Measurements from ENCODE around the gene MXRA8.

Gene MXRA8

DNA sequence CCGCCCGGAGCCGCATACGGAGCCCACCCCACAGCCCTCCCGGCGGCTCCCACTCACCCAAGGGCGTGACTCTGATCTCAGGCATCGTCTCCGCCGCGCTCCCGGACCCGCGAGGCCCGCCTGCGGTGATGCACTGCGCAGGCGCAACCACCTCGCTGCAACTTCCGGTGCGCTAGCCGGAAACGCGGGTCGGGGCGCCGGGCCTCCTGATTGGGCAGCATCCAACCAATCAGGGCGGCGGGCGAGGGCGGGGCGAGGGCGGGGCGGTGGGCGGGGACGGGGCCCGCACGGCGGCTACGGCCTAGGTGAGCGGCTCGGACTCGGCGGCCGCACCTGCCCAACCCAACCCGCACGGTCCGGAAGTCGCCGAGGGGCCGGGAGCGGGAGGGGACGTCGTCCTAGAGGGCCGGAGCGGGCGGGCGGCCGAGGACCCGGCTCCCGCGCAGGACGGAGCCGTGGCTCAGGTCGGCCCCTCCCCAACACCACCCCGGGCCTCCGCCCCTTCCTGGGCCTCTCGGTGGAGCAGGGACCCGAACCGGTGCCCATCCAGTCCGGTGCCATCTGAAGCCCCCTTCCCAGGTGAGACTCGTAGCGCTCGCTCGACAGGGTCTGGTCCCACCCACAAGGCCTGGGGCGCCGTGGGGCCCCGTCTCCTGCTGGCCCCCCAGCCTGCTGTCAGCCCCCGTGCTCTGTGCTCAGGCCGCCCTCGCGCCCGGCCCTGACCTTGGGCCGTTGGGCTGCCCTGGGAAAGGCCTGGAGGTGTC lies 33.6 kb downstream of the MXRA8 start, which contains the start of the genes CPTP and INTS11:
CPTP (plus strand) TSS at position 279 of the 764 bp plus-strand sequence. CDS start 2,109 bp downstream, outside the sequence.
INTS11 (minus strand) TSS at position 137 of the 764 bp plus-strand sequence; CDS start at position 85, 52 bp downstream.
- Histone ChIP-seq H3K4me3 (ENCODE audit: insufficient read depth in 1 of 2, low read depth in 1 of 2, low read length in 2 of 2) (peak within 1 kb of the TSS; percentile 88 to 91), H3K18ac (ENCODE audit: low read depth in 1 of 2, low read length in 2 of 2) (peak within 1 kb of the TSS; percentile 75 to 86), H3K23ac (ENCODE audit: low read length in 2 of 2) (peak within 1 kb of the TSS in 1 of 2 experiments; percentile 77), H2BK120ac (ENCODE audit: low read depth, low read length) (peak within 1 kb of the TSS; percentile 42), H4K91ac (ENCODE audit: low read length) (peak within 1 kb of the TSS; percentile 85), H4K8ac (ENCODE audit: low read length) (peak within 1 kb of the TSS; percentile 92), H3K79me1 (replicated peaks; ENCODE audit: low read length, poor library complexity, severe bottlenecking) (peaks cover 13% of the 10 kb centered on the region), H3K27ac (ENCODE audit: low read length, poor library complexity, severe bottlenecking) (peak within 1 kb of the TSS; percentile 27), H3K4me1 (ENCODE audit: control insufficient read depth, insufficient read depth, low read depth, low read length) (peaks cover 56% of the 10 kb centered on the region), H2AFZ (ENCODE audit: low read depth, low read length) (peak within 1 kb of the TSS; percentile 56), H3K36me3 (ENCODE audit: control insufficient read depth in 1 of 2, insufficient read depth in 2 of 2, low read depth in 1 of 2, low read length in 2 of 2) (peaks cover 20 to 69% of the 10 kb centered on the region in 2 experiments), H2AK5ac (ENCODE audit: low read length, severe bottlenecking) (no peak within 1 kb of the TSS), H2BK15ac (ENCODE audit: low read depth, poor library complexity, severe bottlenecking) (peak within 1 kb of the TSS; percentile 55), H3K27me3 (ENCODE audit: control insufficient read depth in 1 of 2, insufficient read depth in 1 of 2, low read length in 2 of 2) (no peaks in the 10 kb centered on the region), H2BK12ac (ENCODE audit: low read length in 2 of 2) (peak within 1 kb of the TSS in 1 of 2 experiments; percentile 47), H3K4ac (ENCODE audit: low read depth in 1 of 2, low read length in 2 of 2) (peak within 1 kb of the TSS; percentile 75 to 76), H3K9me3 (ENCODE audit: control insufficient read depth, low read length) (no peaks in the 10 kb centered on the region), H3K4me2 (ENCODE audit: low read length, poor library complexity, severe bottlenecking) (peak within 1 kb of the TSS; percentile 81), H2BK5ac (ENCODE audit: low read depth, low read length, poor library complexity, severe bottlenecking) (peak within 1 kb of the TSS; percentile 36), H3K9ac (ENCODE audit: low read length) (peak within 1 kb of the TSS; percentile 93), H3K14ac (ENCODE audit: low read length in 2 of 2) (peak within 1 kb of the TSS in 1 of 2 experiments; percentile 79)
- peak; percentile 89 for DNase-seq
- 3% methylated on average over 52 of the region's 84 CpGs for WGBS

GRCh38 chr1:1324084-1324523 lies 34.3 kb downstream of the MXRA8 start:
- Histone ChIP-seq H2BK12ac (ENCODE audit: low read length in 2 of 2) (peak overlapping the region in 1 of 2 experiments; percentile 47), H3K23ac (ENCODE audit: low read length in 2 of 2) (peak overlapping the region in 1 of 2 experiments; percentile 77), H3K9ac (ENCODE audit: low read length) (peak overlapping the region; percentile 92), H3K36me3 (ENCODE audit: control insufficient read depth in 1 of 2, insufficient read depth in 2 of 2, low read depth in 1 of 2, low read length in 2 of 2) (peaks cover 26 to 69% of the 10 kb centered on the region in 2 experiments), H3K4me1 (ENCODE audit: control insufficient read depth, insufficient read depth, low read depth, low read length) (peaks cover 57% of the 10 kb centered on the region), H3K9me3 (ENCODE audit: control insufficient read depth, low read length) (no peaks in the 10 kb centered on the region), H2AK5ac (ENCODE audit: low read length, severe bottlenecking) (no peak overlapping the region), H4K91ac (ENCODE audit: low read length) (peak overlapping the region; percentile 85), H3K27ac (ENCODE audit: low read length, poor library complexity, severe bottlenecking) (no peak overlapping the region), H3K18ac (ENCODE audit: low read depth in 1 of 2, low read length in 2 of 2) (peak overlapping the region; percentile 61 to 63), H3K4me3 (ENCODE audit: insufficient read depth in 1 of 2, low read depth in 1 of 2, low read length in 2 of 2) (peak overlapping the region; percentile 84 to 91), H2AFZ (ENCODE audit: low read depth, low read length) (peak overlapping the region; percentile 31), H3K14ac (ENCODE audit: low read length in 2 of 2) (peak overlapping the region in 1 of 2 experiments; percentile 79), H3K79me1 (replicated peaks; ENCODE audit: low read length, poor library complexity, severe bottlenecking) (peaks cover 17% of the 10 kb centered on the region), H3K27me3 (ENCODE audit: control insufficient read depth in 1 of 2, insufficient read depth in 1 of 2, low read length in 2 of 2) (no peaks in the 10 kb centered on the region), H2BK5ac (ENCODE audit: low read depth, low read length, poor library complexity, severe bottlenecking) (peak overlapping the region; percentile 36), H2BK15ac (ENCODE audit: low read depth, poor library complexity, severe bottlenecking) (peak overlapping the region; percentile 55), H4K8ac (ENCODE audit: low read length) (peak overlapping the region; percentile 83), H3K4me2 (ENCODE audit: low read length, poor library complexity, severe bottlenecking) (peak overlapping the region; percentile 69), H3K4ac (ENCODE audit: low read depth in 1 of 2, low read length in 2 of 2) (peak overlapping the region; percentile 75 to 76), H2BK120ac (ENCODE audit: low read depth, low read length) (peak overlapping the region; percentile 42)
- 0% methylated on average over 17 of the region's 41 CpGs for WGBS
- DNase-seq = no peak

DNA sequence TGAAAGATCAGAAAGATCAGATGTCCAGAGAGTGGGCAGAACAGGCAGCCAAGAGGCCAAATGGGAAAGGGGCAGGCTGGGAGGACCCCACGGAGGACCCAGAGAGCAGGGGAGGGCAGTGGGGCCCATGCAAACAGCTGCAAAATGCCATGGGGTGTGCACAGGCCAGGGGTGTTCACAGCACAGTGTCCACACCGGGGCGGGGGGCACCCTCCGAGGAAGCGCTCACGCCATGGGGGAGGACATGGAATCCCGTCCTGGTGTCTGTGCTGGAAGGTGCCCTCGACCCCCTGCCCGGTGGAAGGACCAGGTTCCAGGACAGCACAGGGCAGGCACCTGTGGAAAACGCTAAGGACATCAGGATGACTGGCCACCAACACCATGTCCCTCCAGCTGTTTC lies 35.4 kb downstream of the MXRA8 start:
- peak overlapping the region in 1 of 2 experiments; percentile 64 for H3K4me3 ChIP-seq (ENCODE audit: insufficient read depth in 1 of 2, low read depth in 1 of 2, low read length in 2 of 2)
- H3K18ac ChIP-seq (ENCODE audit: low read depth in 1 of 2, low read length in 2 of 2) = no peak overlapping the region
- no peaks in the 10 kb centered on the region for H3K9me3 ChIP-seq (ENCODE audit: control insufficient read depth, low read length)
- no peak overlapping the region for H2BK120ac ChIP-seq (ENCODE audit: low read depth, low read length)
- H2AFZ ChIP-seq (ENCODE audit: low read depth, low read length) = no peak overlapping the region
- no peak overlapping the region for H2BK15ac ChIP-seq (ENCODE audit: low read depth, poor library complexity, severe bottlenecking)
- peaks cover 31 to 62% of the 10 kb centered on the region in 2 experiments for H3K36me3 ChIP-seq (ENCODE audit: control insufficient read depth in 1 of 2, insufficient read depth in 2 of 2, low read depth in 1 of 2, low read length in 2 of 2)
- H3K27ac ChIP-seq (ENCODE audit: low read length, poor library complexity, severe bottlenecking) = no peak overlapping the region
- peak overlapping the region; percentile 30 for H3K4me2 ChIP-seq (ENCODE audit: low read length, poor library complexity, severe bottlenecking)
- H3K27me3 ChIP-seq (ENCODE audit: control insufficient read depth in 1 of 2, insufficient read depth in 1 of 2, low read length in 2 of 2) = no peaks in the 10 kb centered on the region
- H4K8ac ChIP-seq (ENCODE audit: low read length) = no peak overlapping the region
- peak overlapping the region in 1 of 2 experiments; percentile 15 for H2BK12ac ChIP-seq (ENCODE audit: low read length in 2 of 2)
- H3K9ac ChIP-seq (ENCODE audit: low read length) = peak overlapping the region; percentile 58
- H2AK5ac ChIP-seq (ENCODE audit: low read length, severe bottlenecking) = no peak overlapping the region
- no peak overlapping the region for H3K14ac ChIP-seq (ENCODE audit: low read length in 2 of 2)
- H3K4me1 ChIP-seq (ENCODE audit: control insufficient read depth, insufficient read depth, low read depth, low read length) = peaks cover 64% of the 10 kb centered on the region
- H2BK5ac ChIP-seq (ENCODE audit: low read depth, low read length, poor library complexity, severe bottlenecking) = no peak overlapping the region
- 96% methylated on average over 10 of the region's 10 CpGs for WGBS
- peaks cover 17% of the 10 kb centered on the region for H3K79me1 ChIP-seq (replicated peaks; ENCODE audit: low read length, poor library complexity, severe bottlenecking)
- H3K23ac ChIP-seq (ENCODE audit: low read length in 2 of 2) = no peak overlapping the region
- no peak overlapping the region for H3K4ac ChIP-seq (ENCODE audit: low read depth in 1 of 2, low read length in 2 of 2)
- no peak for DNase-seq
- no peak overlapping the region for H4K91ac ChIP-seq (ENCODE audit: low read length)

DNA sequence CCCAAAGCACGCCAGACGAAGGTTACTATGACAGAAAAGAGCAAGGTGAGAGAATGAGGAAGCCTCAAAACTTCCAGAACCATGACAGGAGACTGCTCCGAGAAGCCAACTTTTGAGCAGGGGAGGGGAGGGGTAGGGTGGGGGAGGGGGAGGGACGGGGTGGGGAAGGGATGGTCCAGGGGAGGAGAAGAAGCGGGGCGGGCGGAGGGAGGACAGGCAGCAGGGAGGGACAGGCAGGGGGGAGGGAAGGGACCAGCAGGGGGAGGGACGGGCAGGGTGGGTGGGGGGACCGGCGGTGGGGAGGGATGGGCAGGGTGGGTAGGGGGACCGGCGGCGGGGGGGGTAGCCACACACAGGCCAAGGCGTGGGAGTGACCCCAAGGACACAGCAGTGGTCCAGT lies 35.9 kb downstream of the MXRA8 start:
- no peak overlapping the region for H3K4me2 ChIP-seq (ENCODE audit: low read length, poor library complexity, severe bottlenecking)
- H2BK5ac ChIP-seq (ENCODE audit: low read depth, low read length, poor library complexity, severe bottlenecking) = no peak overlapping the region
- H4K8ac ChIP-seq (ENCODE audit: low read length) = peak overlapping the region; percentile 20
- no peak overlapping the region for H2BK15ac ChIP-seq (ENCODE audit: low read depth, poor library complexity, severe bottlenecking)
- peaks cover 30 to 58% of the 10 kb centered on the region in 2 experiments for H3K36me3 ChIP-seq (ENCODE audit: control insufficient read depth in 1 of 2, insufficient read depth in 2 of 2, low read depth in 1 of 2, low read length in 2 of 2)
- H3K4me1 ChIP-seq (ENCODE audit: control insufficient read depth, insufficient read depth, low read depth, low read length) = peaks cover 66% of the 10 kb centered on the region
- no peak overlapping the region for H3K27ac ChIP-seq (ENCODE audit: low read length, poor library complexity, severe bottlenecking)
- no peaks in the 10 kb centered on the region for H3K27me3 ChIP-seq (ENCODE audit: control insufficient read depth in 1 of 2, insufficient read depth in 1 of 2, low read length in 2 of 2)
- no peak overlapping the region for H3K4me3 ChIP-seq (ENCODE audit: insufficient read depth in 1 of 2, low read depth in 1 of 2, low read length in 2 of 2)
- peak overlapping the region; percentile 29 for H3K9ac ChIP-seq (ENCODE audit: low read length)
- no peaks in the 10 kb centered on the region for H3K9me3 ChIP-seq (ENCODE audit: control insufficient read depth, low read length)
- H4K91ac ChIP-seq (ENCODE audit: low read length) = no peak overlapping the region
- no peak overlapping the region for H2AFZ ChIP-seq (ENCODE audit: low read depth, low read length)
- H3K79me1 ChIP-seq (replicated peaks; ENCODE audit: low read length, poor library complexity, severe bottlenecking) = peaks cover 19% of the 10 kb centered on the region
- H3K23ac ChIP-seq (ENCODE audit: low read length in 2 of 2) = no peak overlapping the region
- H3K4ac ChIP-seq (ENCODE audit: low read depth in 1 of 2, low read length in 2 of 2) = no peak overlapping the region
- no peak for DNase-seq
- no peak overlapping the region for H2BK12ac ChIP-seq (ENCODE audit: low read length in 2 of 2)
- no peak overlapping the region for H2AK5ac ChIP-seq (ENCODE audit: low read length, severe bottlenecking)
- 95% methylated on average over 9 of the region's 14 CpGs for WGBS
- no peak overlapping the region for H2BK120ac ChIP-seq (ENCODE audit: low read depth, low read length)
- no peak overlapping the region for H3K14ac ChIP-seq (ENCODE audit: low read length in 2 of 2)
- no peak overlapping the region for H3K18ac ChIP-seq (ENCODE audit: low read depth in 1 of 2, low read length in 2 of 2)
